HG03066 (cell line): ENCODE measurements around the gene CDKN2AIP.

Experiments
- ATAC-seq: cut with Tn5 transposase; IDR thresholded peaks from one replicate; pipeline ENCODE4 v1.9.1; 2021; ENCODE audit warnings: low read depth; ENCODE audit not compliant: unreplicated experiment

The CDKN2AIP gene

DNA sequence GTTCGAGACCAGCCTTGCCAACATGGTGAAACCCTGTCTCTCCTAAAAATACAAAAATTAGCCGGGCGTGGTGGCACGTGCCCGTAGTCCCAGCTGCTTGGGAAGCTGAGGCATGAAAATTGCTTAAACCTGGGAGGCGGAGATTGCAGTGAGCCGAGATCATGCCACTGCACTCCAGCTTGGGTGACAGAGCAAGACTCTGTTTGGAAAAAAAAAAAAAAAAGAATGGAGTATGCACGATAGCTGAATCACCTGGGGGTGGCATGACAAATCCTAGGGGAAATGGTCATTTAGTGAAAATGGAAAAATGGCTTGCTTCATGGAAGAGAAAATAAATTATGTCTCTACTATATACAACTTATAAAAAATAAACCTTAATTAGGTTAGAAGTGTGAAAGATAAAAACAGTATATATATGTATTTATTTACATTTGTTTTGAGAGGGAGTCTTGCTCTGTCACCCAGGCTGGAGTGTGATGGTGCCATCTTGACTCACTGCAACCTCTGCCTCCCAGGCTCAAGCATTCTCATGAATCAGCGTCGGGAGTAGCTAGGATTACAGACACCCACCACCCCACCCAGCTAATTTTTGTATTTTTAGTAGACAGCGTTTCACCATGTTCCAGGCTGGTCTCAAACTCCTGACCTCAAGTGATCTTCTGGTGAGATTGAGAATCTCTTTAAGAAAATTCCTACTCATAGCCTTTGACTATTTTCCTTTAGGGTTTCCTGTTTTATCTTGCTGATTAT, 41.1 kb downstream of the CDKN2AIP start:
- ATAC-seq = no peak

DNA sequence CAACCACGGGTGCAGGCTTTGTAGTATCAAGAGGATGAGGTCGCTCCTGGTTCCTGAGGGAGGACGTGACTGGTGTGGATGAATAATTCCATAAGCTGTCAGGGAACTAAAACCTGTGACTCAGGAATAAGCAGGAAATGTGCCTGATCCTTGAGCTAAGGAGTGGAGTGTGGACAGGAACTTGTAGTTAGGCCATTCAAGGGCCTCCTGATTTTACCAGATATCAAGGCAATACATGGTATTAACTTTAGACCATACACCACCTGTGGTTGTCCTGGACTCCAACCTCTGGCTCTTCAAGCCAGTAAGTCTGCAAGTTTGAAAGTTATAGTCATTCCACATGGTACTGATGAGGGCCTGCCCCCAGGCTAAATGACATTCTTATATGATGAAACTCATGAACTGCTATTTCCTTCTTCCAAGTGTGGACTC, 48.4 kb downstream of the CDKN2AIP start:
- ATAC-seq = no peak

DNA sequence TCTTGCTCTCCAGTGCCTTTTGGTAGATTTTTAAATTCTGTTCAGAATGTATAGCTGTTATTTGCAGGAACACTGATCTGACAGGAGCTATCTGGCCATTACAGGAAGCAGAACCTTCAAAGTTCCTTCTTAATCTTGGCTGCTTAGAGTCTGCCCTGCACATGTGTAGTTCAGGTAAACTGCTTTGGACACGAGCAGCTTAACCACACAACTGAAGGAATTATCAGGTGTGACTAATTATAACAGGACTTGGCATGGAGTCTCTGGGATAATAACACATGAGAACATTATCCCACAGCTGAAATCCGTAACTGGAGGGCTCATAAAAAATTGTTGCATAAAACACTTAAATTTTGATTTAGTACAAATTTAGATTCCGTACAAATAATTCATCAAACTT, 48.8 kb downstream of the CDKN2AIP start:
- no peak for ATAC-seq

DNA sequence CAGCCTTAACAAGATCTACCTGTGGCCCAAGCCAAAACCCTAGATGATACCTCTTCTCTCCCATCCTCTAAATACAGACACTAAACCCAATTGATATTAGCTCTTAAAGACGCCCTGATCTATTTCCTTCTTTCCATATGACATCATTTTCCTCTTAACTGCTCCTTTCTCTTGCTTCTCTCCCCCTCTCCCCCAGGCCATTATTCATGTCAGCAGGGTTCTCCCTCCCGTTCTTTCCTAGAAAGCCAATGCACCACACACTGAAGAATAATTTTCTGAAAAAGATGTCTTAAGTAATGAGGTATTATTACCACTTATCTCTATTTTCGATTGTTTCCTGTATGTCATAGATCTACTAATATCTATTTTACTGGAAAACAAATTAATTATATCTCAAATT, 50.7 kb downstream of the CDKN2AIP start:
- ATAC-seq = no peak
